ENCODE results near the gene PTPRU.
"Not testable (repeated sequence)": the region's sequence is repeated elsewhere in the genome, so short reads cannot be mapped to it uniquely, and the experiment has no call there.

The PTPRU gene

GRCh38 chr1:29223521-29223920 is 12.8 kb upstream of the PTPRU start:
- Histone ChIP-seq H3K9me3 (ENCODE audit: control insufficient read depth, low read length) (no peaks in the 10 kb centered on the region), H3K9ac (ENCODE audit: low read length) (no peak overlapping the region), H3K36me3 (ENCODE audit: control insufficient read depth, insufficient read depth, low read length, severe bottlenecking) (peaks cover 28% of the 10 kb centered on the region), H3K4me1 (ENCODE audit: control insufficient read depth, insufficient read depth, low read length) (peaks cover 12% of the 10 kb centered on the region), H3K4me3 (ENCODE audit: low read length) (no peak overlapping the region), H3K27me3 (replicated peaks; ENCODE audit: control insufficient read depth, insufficient read depth, low read length) (no peaks in the 10 kb centered on the region)
- no peak for DNase-seq (ENCODE audit: low read depth)

- Histone ChIP-seq H3K9ac (ENCODE audit: low read length) (no peak overlapping the region), H3K4me3 (ENCODE audit: low read length) (no peak overlapping the region), H3K4me1 (ENCODE audit: control insufficient read depth, insufficient read depth, low read length) (peaks cover 11% of the 10 kb centered on the region), H3K9me3 (ENCODE audit: control insufficient read depth, low read length) (no peaks in the 10 kb centered on the region), H3K36me3 (ENCODE audit: control insufficient read depth, insufficient read depth, low read length, severe bottlenecking) (peaks cover 28% of the 10 kb centered on the region), H3K27me3 (replicated peaks; ENCODE audit: control insufficient read depth, insufficient read depth, low read length) (no peaks in the 10 kb centered on the region)
- no peak for DNase-seq (ENCODE audit: low read depth)
These were observed 11.9 kb upstream of the PTPRU start for GRCh38 chr1:29224356-29224837.

- H3K4me1 ChIP-seq (ENCODE audit: control insufficient read depth, insufficient read depth, low read length): peaks cover 20% of the 10 kb centered on the region
- H3K4me3 ChIP-seq (ENCODE audit: low read length): no peak overlapping the region
- H3K9ac ChIP-seq (ENCODE audit: low read length): no peak overlapping the region
- H3K36me3 ChIP-seq (ENCODE audit: control insufficient read depth, insufficient read depth, low read length, severe bottlenecking): peaks cover 24% of the 10 kb centered on the region
- H3K27me3 ChIP-seq (replicated peaks; ENCODE audit: control insufficient read depth, insufficient read depth, low read length): no peaks in the 10 kb centered on the region
- no peak for DNase-seq (ENCODE audit: low read depth)
- H3K9me3 ChIP-seq (ENCODE audit: control insufficient read depth, low read length): no peaks in the 10 kb centered on the region
These were observed 11.0 kb upstream of the PTPRU start for GRCh38 chr1:29225361-29225760.

GRCh38 chr1:29227511-29227910 is 8.8 kb upstream of the PTPRU start:
- Histone ChIP-seq H3K27me3 (replicated peaks; ENCODE audit: control insufficient read depth, insufficient read depth, low read length) (no peaks in the 10 kb centered on the region), H3K9me3 (ENCODE audit: control insufficient read depth, low read length) (no peaks in the 10 kb centered on the region), H3K9ac (ENCODE audit: low read length) (no peak overlapping the region), H3K4me1 (ENCODE audit: control insufficient read depth, insufficient read depth, low read length) (peaks cover 26% of the 10 kb centered on the region), H3K36me3 (ENCODE audit: control insufficient read depth, insufficient read depth, low read length, severe bottlenecking) (peaks cover 17% of the 10 kb centered on the region), H3K4me3 (ENCODE audit: low read length) (no peak overlapping the region)
- no peak for DNase-seq (ENCODE audit: low read depth)

- DNase-seq (ENCODE audit: low read depth): no peak
- Histone ChIP-seq H3K4me3 (ENCODE audit: low read length) (peak overlapping the region; percentile 85), H3K9me3 (ENCODE audit: control insufficient read depth, low read length) (no peaks in the 10 kb centered on the region), H3K9ac (ENCODE audit: low read length) (peak overlapping the region; percentile 87), H3K36me3 (ENCODE audit: control insufficient read depth, insufficient read depth, low read length, severe bottlenecking) (peaks cover 1% of the 10 kb centered on the region), H3K4me1 (ENCODE audit: control insufficient read depth, insufficient read depth, low read length) (peaks cover 26% of the 10 kb centered on the region), H3K27me3 (replicated peaks; ENCODE audit: control insufficient read depth, insufficient read depth, low read length) (no peaks in the 10 kb centered on the region)
These were observed 6.1 kb upstream of the PTPRU start for GRCh38 chr1:29230204-29230552.

GRCh38 chr1:29230553-29231378 is 5.6 kb upstream of the PTPRU start, which contains the start of gene MECR:
TSS of gene MECR (minus strand) at chr1:29230934. CDS start at chr1:29230906, 28 bp downstream.
- peak within 1 kb of the TSS; percentile 87 for H3K9ac ChIP-seq (ENCODE audit: low read length)
- H3K9me3 ChIP-seq (ENCODE audit: control insufficient read depth, low read length): no peaks in the 10 kb centered on the region
- H3K36me3 ChIP-seq (ENCODE audit: control insufficient read depth, insufficient read depth, low read length, severe bottlenecking): no peaks in the 10 kb centered on the region
- peak; percentile 96 for DNase-seq (ENCODE audit: low read depth)
- no peaks in the 10 kb centered on the region for H3K27me3 ChIP-seq (replicated peaks; ENCODE audit: control insufficient read depth, insufficient read depth, low read length)
- H3K4me3 ChIP-seq (ENCODE audit: low read length): peak within 1 kb of the TSS; percentile 85
- peaks cover 27% of the 10 kb centered on the region for H3K4me1 ChIP-seq (ENCODE audit: control insufficient read depth, insufficient read depth, low read length)

GRCh38 chr1:29232387-29232786 is 3.9 kb upstream of the PTPRU start:
- DNase-seq (ENCODE audit: low read depth): no peak
- Histone ChIP-seq H3K36me3 (ENCODE audit: control insufficient read depth, insufficient read depth, low read length, severe bottlenecking) (no peaks in the 10 kb centered on the region), H3K9me3 (ENCODE audit: control insufficient read depth, low read length) (no peaks in the 10 kb centered on the region), H3K9ac (ENCODE audit: low read length) (no peak overlapping the region), H3K27me3 (replicated peaks; ENCODE audit: control insufficient read depth, insufficient read depth, low read length) (no peaks in the 10 kb centered on the region), H3K4me1 (ENCODE audit: control insufficient read depth, insufficient read depth, low read length) (peaks cover 35% of the 10 kb centered on the region), H3K4me3 (ENCODE audit: low read length) (no peak overlapping the region)

- Histone ChIP-seq H3K27me3 (replicated peaks; ENCODE audit: control insufficient read depth, insufficient read depth, low read length) (no peaks in the 10 kb centered on the region), H3K4me1 (ENCODE audit: control insufficient read depth, insufficient read depth, low read length) (peaks cover 37% of the 10 kb centered on the region), H3K4me3 (ENCODE audit: low read length) (no peak overlapping the region), H3K9ac (ENCODE audit: low read length) (no peak overlapping the region), H3K36me3 (ENCODE audit: control insufficient read depth, insufficient read depth, low read length, severe bottlenecking) (no peaks in the 10 kb centered on the region), H3K9me3 (ENCODE audit: control insufficient read depth, low read length) (no peaks in the 10 kb centered on the region)
- DNase-seq (ENCODE audit: low read depth): no peak
These were observed 2.6 kb upstream of the PTPRU start for GRCh38 chr1:29233693-29234092.

- DNase-seq (ENCODE audit: low read depth): no peak
- Histone ChIP-seq H3K27me3 (replicated peaks; ENCODE audit: control insufficient read depth, insufficient read depth, low read length) (no peaks in the 10 kb centered on the region), H3K4me3 (ENCODE audit: low read length) (no peak overlapping the region), H3K9me3 (ENCODE audit: control insufficient read depth, low read length) (no peaks in the 10 kb centered on the region), H3K36me3 (ENCODE audit: control insufficient read depth, insufficient read depth, low read length, severe bottlenecking) (no peaks in the 10 kb centered on the region), H3K4me1 (ENCODE audit: control insufficient read depth, insufficient read depth, low read length) (peaks cover 41% of the 10 kb centered on the region), H3K9ac (ENCODE audit: low read length) (no peak overlapping the region)
These were observed 1.9 kb upstream of the PTPRU start for GRCh38 chr1:29234471-29234870.

GRCh38 chr1:29234881-29235280 is 1.4 kb upstream of the PTPRU start:
- H3K9ac ChIP-seq (ENCODE audit: low read length); H3K9me3 ChIP-seq (ENCODE audit: control insufficient read depth, low read length); H3K36me3 ChIP-seq (ENCODE audit: control insufficient read depth, insufficient read depth, low read length, severe bottlenecking); H3K27me3 ChIP-seq (replicated peaks; ENCODE audit: control insufficient read depth, insufficient read depth, low read length); H3K4me3 ChIP-seq (ENCODE audit: low read length); DNase-seq (ENCODE audit: low read depth): not testable (repeated sequence)
- peaks cover 37% of the 10 kb centered on the region for H3K4me1 ChIP-seq (ENCODE audit: control insufficient read depth, insufficient read depth, low read length)

- Histone ChIP-seq H3K4me1 (ENCODE audit: control insufficient read depth, insufficient read depth, low read length) (peaks cover 27% of the 10 kb centered on the region), H3K4me3 (ENCODE audit: low read length) (peak overlapping the region; percentile 82), H3K9ac (ENCODE audit: low read length) (peak overlapping the region; percentile 84), H3K9me3 (ENCODE audit: control insufficient read depth, low read length) (no peaks in the 10 kb centered on the region), H3K36me3 (ENCODE audit: control insufficient read depth, insufficient read depth, low read length, severe bottlenecking) (no peaks in the 10 kb centered on the region), H3K27me3 (replicated peaks; ENCODE audit: control insufficient read depth, insufficient read depth, low read length) (no peaks in the 10 kb centered on the region)
- DNase-seq (ENCODE audit: low read depth): no peak
These were observed 398 bp downstream of the PTPRU start for GRCh38 chr1:29236712-29237128.

Data from adipocyte (in vitro differentiated cells).